Kidney epithelial cell (primary cell): ENCODE measurements around the gene SYNGR1. TPM values are rescaled to one million over a fixed set of nuclear protein-coding genes. Genes with fewer than 3 reads are reported as not detected.
"Not testable (repeated sequence)": the region's sequence is repeated elsewhere in the genome, so short reads cannot be mapped to it uniquely, and the experiment has no call there.

Experiments
- DNase-seq: peaks from one replicate; pipeline ENCODE4 v3.0.0-alpha.2; 2010; ENCODE audit warnings: low read depth
- H3K27me3 ChIP-seq: 2 replicates; pipeline ENCODE4 v1.6.0; 2011; ENCODE audit warnings: low read length; ENCODE audit not compliant: control insufficient read depth, insufficient read depth
- H3K36me3 ChIP-seq: 2 replicates; pipeline ENCODE4 v1.5.1; 2011; ENCODE audit warnings: low read length; ENCODE audit not compliant: control insufficient read depth, insufficient read depth
- H3K4me3 ChIP-seq: 2 replicates; pipeline ENCODE4 v1.5.1; 2011; ENCODE audit warnings: low read depth, mild to moderate bottlenecking, control low read depth, low read length
- total RNA-seq: library from RNA; depleted of rRNA; stranded (reverse); fragments of >200 nt; gene quantifications from 2 replicates; pipeline ENCODE4 v1.2.3, GENCODE V29; 2015
- TF ChIP-seq, protein P1 (sequence below): IDR thresholded peaks from 2 replicates; pipeline ENCODE4 v1.5.1; 2011; ENCODE audit warnings: mild to moderate bottlenecking, moderate library complexity, low read length, control low read depth, inconsistent platforms; ENCODE audit not compliant: insufficient read depth, poor library complexity, severe bottlenecking

Gene SYNGR1
- total RNA-seq, 1 donor from 2014 or later, result 2.0 TPM

DNA sequence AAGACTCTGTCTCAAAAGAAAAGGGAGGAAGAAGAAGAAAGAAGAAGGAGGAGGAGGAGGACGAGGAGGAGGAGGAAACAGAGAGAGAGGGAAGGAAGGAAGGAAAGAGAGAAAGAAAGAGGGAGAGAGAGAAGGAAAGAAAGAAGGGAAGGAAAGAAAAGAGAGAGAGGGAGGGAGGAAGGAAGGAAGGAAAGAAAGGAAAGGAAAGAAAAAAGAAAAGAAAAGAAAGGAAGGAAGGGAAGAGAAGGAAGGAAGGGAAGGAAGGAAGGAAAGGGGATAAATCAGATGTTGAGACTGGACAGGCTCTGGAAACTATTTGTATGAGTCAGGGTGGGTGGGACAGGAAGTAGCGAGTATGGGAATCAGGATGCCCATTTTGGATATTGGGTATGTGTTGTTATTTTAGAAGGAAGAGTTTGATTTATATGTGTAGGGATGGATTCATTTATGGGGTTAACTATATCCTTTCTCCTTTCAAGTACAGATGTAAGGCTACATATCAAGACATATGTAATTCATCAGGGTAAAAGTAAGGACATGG is 24.3 kb upstream of the SYNGR1 start:
- no peak for DNase-seq
- TF ChIP-seq, protein P1, sequence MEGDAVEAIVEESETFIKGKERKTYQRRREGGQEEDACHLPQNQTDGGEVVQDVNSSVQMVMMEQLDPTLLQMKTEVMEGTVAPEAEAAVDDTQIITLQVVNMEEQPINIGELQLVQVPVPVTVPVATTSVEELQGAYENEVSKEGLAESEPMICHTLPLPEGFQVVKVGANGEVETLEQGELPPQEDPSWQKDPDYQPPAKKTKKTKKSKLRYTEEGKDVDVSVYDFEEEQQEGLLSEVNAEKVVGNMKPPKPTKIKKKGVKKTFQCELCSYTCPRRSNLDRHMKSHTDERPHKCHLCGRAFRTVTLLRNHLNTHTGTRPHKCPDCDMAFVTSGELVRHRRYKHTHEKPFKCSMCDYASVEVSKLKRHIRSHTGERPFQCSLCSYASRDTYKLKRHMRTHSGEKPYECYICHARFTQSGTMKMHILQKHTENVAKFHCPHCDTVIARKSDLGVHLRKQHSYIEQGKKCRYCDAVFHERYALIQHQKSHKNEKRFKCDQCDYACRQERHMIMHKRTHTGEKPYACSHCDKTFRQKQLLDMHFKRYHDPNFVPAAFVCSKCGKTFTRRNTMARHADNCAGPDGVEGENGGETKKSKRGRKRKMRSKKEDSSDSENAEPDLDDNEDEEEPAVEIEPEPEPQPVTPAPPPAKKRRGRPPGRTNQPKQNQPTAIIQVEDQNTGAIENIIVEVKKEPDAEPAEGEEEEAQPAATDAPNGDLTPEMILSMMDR, result no peak
- Histone ChIP-seq H3K4me3 (no peak overlapping the region), H3K27me3 (no peaks in the 10 kb centered on the region), H3K36me3 (no peaks in the 10 kb centered on the region)

DNA sequence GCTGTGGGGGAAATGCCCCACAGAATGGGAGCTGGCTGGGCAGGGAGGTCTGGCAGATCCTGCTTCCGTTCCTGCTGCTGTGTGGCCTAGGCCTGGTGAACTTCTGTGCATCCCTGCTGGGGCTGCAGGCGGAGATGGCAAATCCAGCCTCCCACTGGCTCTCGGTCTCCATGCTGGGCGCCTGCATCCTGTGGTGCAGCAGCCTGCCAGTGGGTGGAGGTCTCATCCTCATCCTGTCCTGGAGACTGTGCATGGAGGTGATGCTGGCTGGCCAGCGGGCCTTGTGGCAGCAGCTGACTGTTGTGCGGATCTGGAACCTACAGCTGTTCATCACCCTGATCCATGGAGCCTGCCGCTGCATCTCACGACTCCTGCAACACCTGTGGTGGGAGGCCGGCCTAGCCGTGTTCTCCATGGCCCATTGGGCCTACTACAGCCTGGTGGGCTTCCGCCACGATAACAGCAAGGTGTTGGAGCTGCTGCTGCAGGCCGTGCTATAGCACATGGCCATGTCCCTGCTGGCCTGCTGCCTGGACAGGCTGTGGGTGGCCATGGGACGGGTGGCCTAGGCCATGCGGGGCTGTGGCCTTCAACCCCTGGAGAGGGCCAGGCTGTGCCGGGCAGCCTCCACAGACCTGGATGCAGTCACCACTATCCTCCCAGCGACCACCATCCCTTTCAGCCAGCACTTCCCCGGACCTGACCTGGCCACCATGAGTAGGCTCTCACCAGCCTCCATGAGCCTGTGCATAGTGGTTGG is 21.6 kb upstream of the SYNGR1 start:
- no peak for DNase-seq
- H3K27me3 ChIP-seq, result no peaks in the 10 kb centered on the region
- no peak overlapping the region for H3K4me3 ChIP-seq
- TF ChIP-seq, protein P1, result no peak
- no peaks in the 10 kb centered on the region for H3K36me3 ChIP-seq

DNA sequence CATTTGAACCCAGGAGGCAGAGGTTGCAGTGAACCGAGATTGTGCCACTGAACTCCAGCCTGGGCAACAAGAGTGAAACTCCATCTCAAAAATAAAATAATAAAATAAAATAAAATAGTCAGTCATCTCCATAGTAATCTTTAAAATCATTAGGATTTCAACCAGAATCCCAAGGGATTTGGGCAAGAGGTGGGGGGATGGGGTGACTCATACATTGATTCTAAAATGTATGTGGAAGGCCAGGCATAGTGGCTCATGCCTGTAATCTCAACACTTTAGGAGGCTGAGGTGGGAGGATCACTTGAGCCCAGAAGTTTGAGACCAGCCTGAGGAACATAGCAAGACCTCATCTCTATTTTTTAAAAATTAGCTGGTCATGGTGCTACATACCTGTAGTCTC is 19.2 kb upstream of the SYNGR1 start:
- not testable (repeated sequence) for H3K27me3 ChIP-seq, H3K36me3 ChIP-seq, H3K4me3 ChIP-seq, DNase-seq

DNA sequence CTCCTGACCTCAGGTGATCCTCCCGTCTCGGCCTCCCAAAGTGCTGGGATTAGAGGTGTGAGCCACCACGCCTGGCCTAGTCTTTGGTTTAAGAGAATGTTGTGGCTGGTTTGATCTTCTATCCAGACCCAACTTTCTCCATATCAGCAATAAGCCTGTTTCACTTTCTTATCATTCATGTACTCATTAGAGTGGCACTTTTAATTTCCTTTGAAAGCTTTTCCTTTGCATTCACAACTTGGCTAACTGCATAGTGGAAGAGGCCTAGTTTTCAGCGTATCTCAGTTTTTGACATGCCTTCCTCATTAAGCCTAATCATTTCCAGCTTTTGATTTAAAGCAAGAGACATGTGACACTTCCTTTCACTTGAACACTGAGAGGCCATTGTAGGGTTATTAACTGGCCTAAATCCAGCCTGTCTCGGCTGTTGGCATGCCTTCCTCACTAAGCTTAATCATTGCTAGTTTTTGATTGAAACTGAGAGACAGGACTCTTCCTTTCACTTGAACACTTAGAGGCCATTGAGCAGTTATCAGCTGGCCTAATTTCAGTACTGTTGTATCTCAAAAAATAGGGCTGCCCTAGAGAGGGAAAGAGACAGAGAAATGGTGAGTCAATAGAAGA is 17.2 kb upstream of the SYNGR1 start:
- no peaks in the 10 kb centered on the region for H3K27me3 ChIP-seq
- H3K4me3 ChIP-seq, result no peak overlapping the region
- TF ChIP-seq, protein P1, result no peak
- DNase-seq, result no peak
- H3K36me3 ChIP-seq, result no peaks in the 10 kb centered on the region

DNA sequence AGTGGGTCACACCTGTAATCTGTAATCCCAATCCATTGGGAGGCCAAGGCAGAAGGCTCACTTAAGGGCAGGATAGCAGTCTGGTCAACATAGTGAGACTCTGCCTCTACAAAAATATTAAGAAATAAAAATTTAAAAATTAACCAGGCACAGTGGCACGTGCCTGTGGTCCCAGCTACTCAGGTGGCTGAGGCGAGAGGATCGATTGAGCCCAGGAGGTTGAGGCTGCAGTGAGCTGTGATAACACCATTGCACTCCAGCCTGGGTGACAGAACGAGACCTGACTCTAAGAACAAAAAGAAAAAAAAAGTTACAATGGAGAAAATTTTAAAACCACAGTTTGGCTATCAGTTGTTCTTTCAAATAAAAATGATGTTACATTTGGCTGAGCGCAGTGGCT is 13.4 kb upstream of the SYNGR1 start:
- Histone ChIP-seq H3K36me3 (no peaks in the 10 kb centered on the region), H3K4me3 (no peak overlapping the region), H3K27me3 (no peaks in the 10 kb centered on the region)
- no peak for DNase-seq
- TF ChIP-seq, protein P1, result no peak

DNA sequence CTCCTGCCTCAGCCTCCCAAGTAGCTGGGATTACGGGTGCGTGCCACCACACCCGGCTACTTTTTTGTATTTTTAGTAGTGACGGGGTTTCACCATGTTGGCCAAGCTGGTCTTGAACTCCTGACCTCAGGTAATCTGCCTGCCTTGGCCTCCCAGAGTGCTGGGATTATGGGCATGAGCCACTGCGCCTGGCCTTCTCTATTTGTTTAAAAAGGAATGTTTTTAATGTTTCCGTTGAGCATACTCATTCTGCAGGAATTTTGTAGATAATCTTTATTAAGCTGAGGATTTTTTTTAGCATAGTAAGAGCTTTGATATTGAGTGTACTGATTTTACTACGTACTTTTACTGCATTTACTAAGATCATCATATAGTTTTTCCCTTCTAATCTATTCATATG is 10.0 kb upstream of the SYNGR1 start:
- H3K4me3 ChIP-seq, H3K36me3 ChIP-seq, DNase-seq, H3K27me3 ChIP-seq: not testable (repeated sequence)
